NCI-H2227 (cell line): ENCODE data around the gene C9orf72.
"Not testable (repeated sequence)": the region's sequence is repeated elsewhere in the genome, so short reads cannot be mapped to it uniquely, and the experiment has no call there.

Experiments used
- DNase-seq: peaks from one replicate; lab custom pipeline; 2025; ENCODE audit not compliant: unreplicated experiment; lab: John Stamatoyannopoulos, UW

C9orf72 gene

DNA sequence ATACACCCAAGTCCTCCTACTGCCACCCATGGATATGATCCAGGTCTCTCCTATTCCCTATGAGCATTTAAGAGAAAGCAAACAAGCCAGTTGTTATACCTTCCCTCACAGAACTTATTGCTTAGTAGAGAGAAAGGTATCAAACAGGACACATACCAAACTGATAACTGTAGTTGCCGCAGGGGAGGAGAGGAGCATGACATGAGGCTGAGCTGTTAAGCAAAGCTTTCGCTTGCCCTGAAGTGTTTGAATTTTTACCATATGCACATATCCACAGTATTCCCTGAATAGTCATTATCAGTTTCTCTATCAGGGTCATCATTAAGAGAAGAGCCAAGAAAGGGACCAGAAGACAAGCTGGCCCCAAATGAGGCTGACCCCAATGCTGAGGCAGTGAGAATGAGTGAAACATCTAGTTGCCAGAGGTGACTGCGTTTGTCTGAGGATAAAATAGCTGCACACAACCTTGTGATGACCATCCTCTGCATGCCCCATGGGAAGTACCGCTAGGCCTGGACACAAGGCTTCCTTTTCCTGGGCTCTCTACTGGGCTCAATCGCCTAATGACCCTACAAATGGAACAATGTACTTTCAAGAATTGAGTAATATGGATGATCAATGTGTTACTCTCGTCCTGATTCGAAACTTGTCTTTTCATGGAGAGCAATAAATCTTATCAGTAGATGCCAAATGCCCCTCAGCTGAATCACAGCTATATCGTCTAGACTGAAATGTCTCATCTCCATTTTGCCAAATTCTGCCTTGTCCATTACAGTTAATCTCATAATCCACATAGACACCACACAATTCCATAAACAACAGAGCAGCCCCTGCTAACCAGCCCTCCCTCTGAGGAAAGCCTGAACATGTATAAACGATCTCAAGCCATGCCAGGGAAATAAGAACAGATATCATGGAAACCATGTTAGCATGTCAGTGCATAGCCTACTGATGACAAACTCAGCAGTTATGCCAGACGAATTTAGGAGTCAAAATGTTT, 53.5 kb downstream of the C9orf72 start:
- DNase-seq, result no peak

DNA sequence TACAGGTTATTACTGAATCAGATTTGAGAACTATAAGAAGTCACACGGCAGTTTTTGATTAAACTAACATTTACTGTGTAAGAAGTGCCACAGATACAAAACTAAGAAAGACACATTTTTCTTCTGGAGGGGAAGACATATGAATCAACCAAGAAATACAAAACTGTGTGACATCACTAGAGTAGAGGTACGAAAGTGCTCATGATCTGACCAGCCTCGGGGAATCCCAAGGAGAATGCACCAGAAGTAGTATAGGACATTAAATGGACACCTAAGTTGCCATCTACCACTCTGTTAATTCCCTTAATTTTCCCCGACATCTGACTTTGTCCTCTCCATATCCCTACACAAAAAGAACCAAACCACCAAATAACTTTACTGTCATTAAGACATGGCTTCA, 54.5 kb downstream of the C9orf72 start:
- DNase-seq, result no peak

DNA sequence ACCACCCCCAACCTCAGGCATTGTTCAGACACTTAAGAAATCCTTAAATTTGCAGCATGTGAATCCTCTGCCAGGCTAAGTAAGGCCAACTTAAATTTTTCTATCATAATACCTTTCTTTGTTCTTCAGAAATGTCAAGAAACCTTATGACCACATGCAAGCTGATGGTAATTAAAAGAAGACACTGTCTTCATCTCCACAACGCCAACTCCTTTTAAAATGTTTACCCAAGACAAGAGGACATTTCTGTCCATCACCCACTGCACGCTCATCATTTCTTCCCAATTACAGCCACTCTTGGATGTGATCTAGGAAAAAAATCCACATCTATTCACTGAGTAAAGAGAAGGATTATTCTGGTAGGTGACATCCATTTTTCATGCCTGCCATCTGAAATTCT, 55.3 kb downstream of the C9orf72 start:
- no peak for DNase-seq

DNA sequence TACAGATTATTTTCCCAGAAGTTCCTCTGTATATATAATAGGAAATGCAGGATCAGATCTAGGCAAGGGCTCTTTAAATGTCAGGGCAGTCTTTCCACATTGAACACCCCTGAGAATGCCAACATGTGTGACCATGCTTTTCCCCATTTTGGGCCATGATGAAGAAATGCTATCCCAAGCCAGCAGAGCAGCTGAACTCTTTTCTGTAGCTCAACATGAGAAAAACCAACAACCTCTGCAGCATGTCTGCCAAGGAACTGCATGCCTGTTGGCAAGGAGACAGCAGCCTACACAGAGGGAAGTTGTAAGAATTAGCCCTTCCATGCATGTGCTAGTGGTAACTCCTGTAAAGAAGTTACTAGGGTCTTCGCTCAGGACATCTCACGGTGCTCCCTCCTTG, 58.7 kb downstream of the C9orf72 start:
- DNase-seq, result no peak

DNA sequence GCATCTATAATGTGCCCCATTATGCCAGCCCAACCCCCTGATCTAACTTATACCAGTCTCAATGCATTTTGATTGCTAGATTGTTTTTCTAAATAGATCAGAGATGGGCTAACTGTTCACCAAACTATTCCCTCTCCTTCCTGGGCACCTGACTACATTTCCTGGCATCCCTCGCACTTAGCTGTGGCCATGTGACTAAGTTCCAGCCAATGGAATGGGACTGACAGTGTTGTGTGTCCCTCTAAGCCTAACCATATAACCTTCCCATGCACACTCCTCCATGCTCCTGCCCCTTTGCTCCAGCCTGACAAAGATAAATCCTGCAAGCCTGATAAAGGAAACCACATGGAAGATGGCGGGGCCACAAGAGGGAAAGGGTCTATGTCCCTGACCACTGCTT, 61.5 kb downstream of the C9orf72 start:
- no peak for DNase-seq

DNA sequence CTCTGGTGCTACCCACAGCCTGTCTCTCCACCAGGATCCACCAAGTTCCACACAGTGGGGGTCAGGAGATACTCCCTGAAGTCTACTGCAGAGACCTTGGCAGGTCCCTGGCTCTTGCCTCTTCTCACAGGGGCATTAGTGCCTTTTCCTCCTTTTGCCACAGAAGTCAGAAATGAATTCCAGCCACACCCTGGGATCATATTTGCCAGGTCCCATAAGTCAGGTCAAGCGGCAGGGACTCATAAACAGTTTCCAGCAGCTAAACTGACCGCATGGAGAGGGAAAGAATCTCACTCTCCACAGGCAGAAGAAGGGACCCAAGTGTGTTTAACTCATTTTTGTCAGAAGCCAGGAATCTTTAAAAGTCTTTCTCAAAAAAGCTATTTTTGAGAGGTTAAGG, 62.5 kb downstream of the C9orf72 start:
- DNase-seq, result no peak

DNA sequence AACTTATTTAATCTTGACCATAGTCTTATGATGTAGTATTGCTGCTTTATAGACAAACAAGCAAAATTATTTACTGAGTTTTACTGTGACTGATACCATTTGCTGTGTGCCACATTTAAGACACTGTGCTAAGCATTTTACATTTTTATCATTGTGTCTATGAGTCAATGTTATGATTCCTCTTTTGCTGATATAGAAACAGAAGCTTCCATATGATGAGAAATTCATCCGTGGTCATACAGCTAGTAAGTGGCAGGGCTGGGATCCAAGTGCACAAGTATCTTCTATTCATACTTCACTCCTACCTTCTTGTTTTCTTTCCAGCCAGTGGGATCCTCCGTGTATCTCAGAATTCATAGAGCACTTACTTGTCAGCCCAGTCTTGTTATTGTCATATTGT, 66.3 kb downstream of the C9orf72 start:
- no peak for DNase-seq

DNA sequence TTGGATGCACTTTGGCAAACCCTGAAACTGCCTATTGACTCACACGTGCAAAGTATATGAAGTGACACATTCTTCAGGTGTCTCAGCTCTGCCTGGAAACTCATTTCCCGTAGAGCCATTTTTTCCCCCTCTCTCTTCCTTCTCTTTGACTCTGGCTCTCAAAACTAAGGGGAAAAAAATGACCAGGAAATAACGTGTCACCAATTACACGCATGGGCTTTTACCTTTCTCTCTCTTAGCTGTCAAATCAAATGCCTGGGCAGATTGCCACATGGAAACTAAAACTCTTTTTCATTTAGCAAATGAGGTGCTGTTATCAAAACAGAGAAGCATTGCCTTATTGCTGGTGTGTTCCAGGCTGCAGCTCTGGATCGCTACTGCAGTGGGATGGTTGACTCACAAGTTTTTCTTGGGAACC, 67.5 kb downstream of the C9orf72 start:
- DNase-seq, result no peak

DNA sequence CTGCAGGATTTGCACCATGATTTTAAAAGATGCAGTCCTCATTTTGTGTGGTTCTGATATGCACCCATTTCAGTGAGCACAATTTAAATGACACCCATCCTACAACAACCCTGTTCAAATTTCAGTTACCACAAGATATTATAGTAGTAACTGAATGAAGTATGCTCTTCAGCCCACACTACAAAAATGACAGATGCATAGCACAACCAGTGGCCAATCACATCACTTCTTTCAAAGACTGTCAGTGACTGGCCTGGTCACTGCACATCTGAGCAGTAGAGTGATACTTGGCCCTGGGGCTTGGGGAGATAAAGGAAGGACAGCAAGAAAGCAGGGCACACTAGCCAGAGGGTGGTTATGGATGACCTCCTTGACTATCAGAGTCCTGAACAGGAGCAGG, 69.0 kb downstream of the C9orf72 start:
- no peak for DNase-seq

DNA sequence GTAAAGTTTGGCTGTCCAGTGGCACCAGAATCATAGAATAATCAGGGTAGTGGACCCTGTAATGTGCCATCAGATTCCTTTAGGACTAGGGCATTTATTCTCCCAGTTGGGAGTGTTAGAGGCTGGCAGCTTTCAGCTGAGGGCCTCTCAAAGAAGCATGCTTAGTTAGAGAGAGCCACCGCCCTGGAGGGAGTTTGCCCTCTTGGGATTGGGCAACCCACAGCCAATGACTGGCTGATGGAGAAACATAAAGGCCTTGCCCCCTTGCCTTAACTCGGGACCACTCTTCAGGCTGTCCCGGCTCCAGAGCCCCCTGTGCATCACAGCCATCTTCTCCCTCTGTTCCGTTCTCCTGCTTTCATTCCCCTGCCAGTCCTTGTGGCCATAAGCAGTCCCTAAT, 69.7 kb downstream of the C9orf72 start:
- DNase-seq, result no peak

DNA sequence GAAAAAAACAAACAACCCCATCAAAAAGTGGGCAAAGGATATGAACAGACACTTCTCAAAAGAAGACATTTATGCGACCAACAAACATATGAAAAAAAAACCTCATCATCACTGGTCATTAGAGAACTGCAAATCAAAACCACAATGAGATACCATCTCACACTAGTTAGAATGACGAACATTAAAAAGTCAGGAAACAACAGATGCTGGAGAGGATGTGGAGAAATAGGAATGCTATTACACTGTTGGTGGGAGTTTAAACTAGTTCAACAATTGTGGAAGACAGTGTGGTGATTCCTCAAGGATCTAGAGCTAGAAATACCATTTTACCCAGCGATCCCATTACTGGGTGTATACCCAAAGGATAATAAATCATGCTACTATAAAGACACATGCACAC, 72.4 kb downstream of the C9orf72 start:
- DNase-seq, result not testable (repeated sequence)

DNA sequence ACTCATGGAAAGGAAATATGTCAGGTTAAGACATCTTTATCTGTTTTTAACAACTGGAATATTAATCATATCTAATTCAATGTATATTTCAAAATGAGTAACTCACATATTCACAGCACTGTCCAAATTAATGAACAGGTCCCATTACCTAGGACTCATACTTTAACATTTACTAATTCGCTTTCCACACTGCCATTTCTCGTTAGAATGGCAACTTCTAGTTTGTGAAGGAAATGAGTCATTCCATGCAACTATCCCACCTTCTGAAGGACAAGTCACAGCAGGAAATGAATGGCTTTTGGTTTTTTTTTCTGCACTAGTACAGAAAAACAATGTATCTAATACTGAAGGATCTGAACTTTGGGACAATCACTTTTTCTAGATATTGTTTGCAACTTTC, 73.8 kb downstream of the C9orf72 start:
- DNase-seq, result no peak

DNA sequence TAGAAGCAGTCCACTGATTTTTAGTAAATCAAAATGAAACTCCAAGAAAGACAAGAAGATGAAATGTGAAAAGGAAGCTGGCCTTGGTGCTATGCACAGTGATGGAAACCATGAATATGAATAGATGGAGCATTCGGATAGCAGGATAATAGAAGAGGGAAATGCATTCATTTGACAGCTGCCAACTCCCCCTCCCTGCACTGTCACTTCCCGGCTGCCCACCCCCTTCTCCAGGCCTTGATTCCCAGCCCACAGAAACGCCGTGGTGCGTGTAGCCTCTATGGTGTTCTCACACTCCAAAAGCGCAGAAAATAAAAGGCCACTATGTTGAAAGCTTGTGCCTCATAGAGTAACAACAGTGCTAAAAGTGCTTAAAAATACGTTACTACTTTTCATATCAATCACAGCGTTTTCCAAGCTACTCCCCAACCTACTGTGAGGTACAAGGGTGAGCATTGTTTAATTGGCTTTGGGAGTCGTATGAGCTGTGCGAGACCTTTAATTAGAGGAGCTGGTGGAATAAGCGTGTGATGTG, 75.3 kb downstream of the C9orf72 start:
- no peak for DNase-seq
